H9 (cell line): ENCODE data around the gene CPAMD8. TPM values are rescaled to one million over a fixed set of nuclear protein-coding genes. Genes with fewer than 3 reads are reported as not detected.

Experiments used
- DNase-seq: peaks from one replicate; pipeline ENCODE4 v3.0.0-alpha.2; 2017
- H2AFZ ChIP-seq: one replicate; pipeline ENCODE4 v1.6.1; 2013; ENCODE audit warnings: mild to moderate bottlenecking, low read length, control low read depth, moderate library complexity
- H2AK5ac ChIP-seq: 2 replicates; pipeline ENCODE4 v1.6.1; 2013; ENCODE audit warnings: low read length, control low read depth, mixed read lengths; ENCODE audit not compliant: insufficient read length
- H2BK120ac ChIP-seq: one replicate; pipeline ENCODE4 v1.6.1; 2013; ENCODE audit warnings: low read depth, mild to moderate bottlenecking, low read length, control low read depth, inconsistent platforms; ENCODE audit not compliant: poor library complexity, severe bottlenecking
- H2BK12ac ChIP-seq: 2 replicates; pipeline ENCODE4 v1.6.1; 2013; ENCODE audit warnings: low read length, control low read depth, mixed read lengths, low read depth; ENCODE audit not compliant: insufficient read length
- H2BK15ac ChIP-seq: 2 replicates; pipeline ENCODE4 v1.6.1; 2013; ENCODE audit warnings: low read depth, low read length, control low read depth
- H2BK20ac ChIP-seq: one replicate; pipeline ENCODE4 v1.6.1; 2013; ENCODE audit warnings: low read depth, mild to moderate bottlenecking, low read length, control low read depth, inconsistent platforms; ENCODE audit not compliant: poor library complexity, severe bottlenecking
- H2BK5ac ChIP-seq: 2 replicates; pipeline ENCODE4 v1.6.1; 2013; ENCODE audit warnings: low read length, control low read depth, mixed read lengths; ENCODE audit not compliant: insufficient read length
- H3K14ac ChIP-seq: 2 replicates; pipeline ENCODE4 v1.6.1; 2013; ENCODE audit warnings: low read length, control low read depth; ENCODE audit not compliant: insufficient read depth
- H3K18ac ChIP-seq: 2 replicates; pipeline ENCODE4 v1.6.1; 2013; ENCODE audit warnings: low read depth, mild to moderate bottlenecking, mixed read lengths, low read length, control low read depth; ENCODE audit not compliant: insufficient read length
- H3K23ac ChIP-seq: 2 replicates; pipeline ENCODE4 v1.6.1; 2013; ENCODE audit warnings: low read length, control low read depth, mixed read lengths, low read depth; ENCODE audit not compliant: insufficient read length
- H3K23me2 ChIP-seq: 2 replicates; pipeline ENCODE4 v1.6.1; 2013; ENCODE audit warnings: low read depth, mild to moderate bottlenecking, mixed read lengths, low read length, control low read depth; ENCODE audit not compliant: insufficient read length, poor library complexity, severe bottlenecking
- H3K27ac ChIP-seq: 2 replicates; pipeline ENCODE4 v1.5.1; 2013; ENCODE audit warnings: low read length, control low read depth, mixed read lengths, low read depth; ENCODE audit not compliant: insufficient read length
- H3K27me3 ChIP-seq: 2 replicates; pipeline ENCODE4 v1.6.1; 2013; ENCODE audit warnings: low read length, control low read depth, inconsistent platforms; ENCODE audit not compliant: insufficient read depth
- H3K4ac ChIP-seq: 2 replicates; pipeline ENCODE4 v1.6.1; 2013; ENCODE audit warnings: low read depth, mild to moderate bottlenecking, control low read depth, inconsistent platforms, low read length, moderate library complexity
- H3K4me1 ChIP-seq: 2 replicates; pipeline ENCODE4 v1.6.1; 2013; ENCODE audit warnings: low read length, control low read depth, inconsistent platforms; ENCODE audit not compliant: insufficient read depth
- H3K4me2 ChIP-seq: 2 replicates; pipeline ENCODE4 v1.6.1; 2013; ENCODE audit warnings: low read length, control low read depth, mixed read lengths; ENCODE audit not compliant: insufficient read length, insufficient read depth
- H3K56ac ChIP-seq: 2 replicates; pipeline ENCODE4 v1.6.1; 2013; ENCODE audit warnings: low read depth, mild to moderate bottlenecking, mixed read lengths, low read length, control low read depth; ENCODE audit not compliant: insufficient read length
- H3K79me1 ChIP-seq: 2 replicates; pipeline ENCODE4 v1.6.1; 2013; ENCODE audit warnings: low read depth, mild to moderate bottlenecking, moderate library complexity, low read length, control low read depth, inconsistent platforms; ENCODE audit not compliant: insufficient read depth, poor library complexity, severe bottlenecking
- H3K79me2 ChIP-seq: 2 replicates; pipeline ENCODE4 v1.6.1; 2013; ENCODE audit warnings: low read length, control low read depth, inconsistent platforms; ENCODE audit not compliant: insufficient read depth
- H3K9ac ChIP-seq: 2 replicates; pipeline ENCODE4 v1.6.1; 2013; ENCODE audit warnings: low read length, control low read depth, mixed read lengths; ENCODE audit not compliant: insufficient read length; ENCODE audit errors: extremely low read depth
- H3K9me3 ChIP-seq: one replicate; pipeline ENCODE4 v1.6.1; 2013; ENCODE audit warnings: low read depth, low read length, inconsistent platforms; ENCODE audit not compliant: control insufficient read depth
- H3T11ph ChIP-seq: one replicate; pipeline ENCODE4 v1.6.1; 2013; ENCODE audit warnings: mild to moderate bottlenecking, low read length, control low read depth, inconsistent platforms
- H4K20me1 ChIP-seq: one replicate; pipeline ENCODE4 v1.6.1; 2013; ENCODE audit not compliant: control insufficient read depth, insufficient read length, insufficient read depth
- H4K5ac ChIP-seq: 2 replicates; pipeline ENCODE4 v1.6.1; 2013; ENCODE audit warnings: low read depth, mild to moderate bottlenecking, mixed read lengths, low read length, control low read depth; ENCODE audit not compliant: insufficient read length
- H4K8ac ChIP-seq: replicated peaks from 2 replicates; pipeline ENCODE4 v1.6.1; 2013; ENCODE audit warnings: low read length, control low read depth, mixed read lengths, low read depth; ENCODE audit not compliant: insufficient read length
- H4K91ac ChIP-seq: 2 replicates; pipeline ENCODE4 v1.6.1; 2013; ENCODE audit warnings: low read depth, mild to moderate bottlenecking, moderate library complexity, mixed read lengths, low read length, control low read depth; ENCODE audit not compliant: insufficient read length
- H3K27ac Mint-ChIP-seq, 3 experiments: 2 replicates in 2 of 3; 3 replicates in 1 of 3; pipeline ENCODE4 v1.8.0; 2020 to 2021; ENCODE audit warnings: mixed read lengths in 3 of 3, mild to moderate bottlenecking in 1 of 3, moderate library complexity in 1 of 3
- H3K27me3 Mint-ChIP-seq: 2 replicates; pipeline ENCODE4 v1.8.0; 2021; ENCODE audit warnings: low read depth, mild to moderate bottlenecking, moderate library complexity, mixed read lengths
- H3K36me3 Mint-ChIP-seq, 3 experiments: 2 replicates in 2 of 3; 3 replicates in 1 of 3; pipeline ENCODE4 v1.8.0; 2020 to 2021; ENCODE audit warnings: low read depth in 3 of 3, mixed read lengths in 3 of 3; ENCODE audit not compliant: insufficient read depth in 1 of 3
- H3K4me1 Mint-ChIP-seq, 2 experiments: 2 replicates each; pipeline ENCODE4 v1.8.0; 2020; ENCODE audit warnings: mixed read lengths in 2 of 2
- H3K4me3 Mint-ChIP-seq, 2 experiments: 2 replicates in 1 of 2; 3 replicates in 1 of 2; pipeline ENCODE4 v1.8.0; 2020 to 2021; ENCODE audit warnings: mild to moderate bottlenecking in 2 of 2, mixed read lengths in 2 of 2, moderate library complexity in 1 of 2
- H3K9me3 Mint-ChIP-seq, 2 experiments: 2 replicates in 1 of 2; 3 replicates in 1 of 2; pipeline ENCODE4 v1.8.0; 2020; ENCODE audit warnings: mild to moderate bottlenecking in 2 of 2, mixed read lengths in 2 of 2, moderate library complexity in 1 of 2
- CTCF ChIP-seq: fragments of 200-600 bp; sonication (generic); conservative IDR thresholded peaks from 3 replicates; pipeline ENCODE4 v1.8.0; 2021; ENCODE audit warnings: antibody characterized with exemption, mild to moderate bottlenecking
- WGBS: extraction: QIAGEN DNeasy Blood & Tissue Kit; methylation state at CpG from one replicate; pipeline ENCODE4 v1.1.7; 2013; ENCODE audit warnings: missing lambda C conversion rate, low lambda C conversion rate, mixed read lengths; ENCODE audit not compliant: insufficient read length; ENCODE audit errors: extremely low coverage; 5-methylcytosine and 5-hydroxymethylcytosine counted together
- total RNA-seq: library from RNA; stranded (reverse); gene quantifications from 2 replicates; pipeline ENCODE4 v1.2.1, GENCODE V29; 2021

CPAMD8 gene
- total RNA-seq, 1 experiment from 2014 or later: 12.0 TPM

GRCh38 chr19:16889883-16890460, 136.6 kb downstream of the CPAMD8 start:
- Histone ChIP-seq H4K91ac (no peak overlapping the region), H3K18ac (no peak overlapping the region), H3K23ac (no peak overlapping the region), H3T11ph (no peak overlapping the region), H3K79me2 (no peaks in the 10 kb centered on the region), H3K9me3 (no peaks in the 10 kb centered on the region), H2BK120ac (no peak overlapping the region), H2BK20ac (no peak overlapping the region), H3K27me3 (no peaks in the 10 kb centered on the region), H4K5ac (no peak overlapping the region), H2BK15ac (no peak overlapping the region), H3K4me1 (no peaks in the 10 kb centered on the region), H3K27ac (no peak overlapping the region), H3K23me2 (no peaks in the 10 kb centered on the region), H3K9ac (no peak overlapping the region), H2AK5ac (no peak overlapping the region), H3K4ac (no peak overlapping the region), H2BK12ac (no peak overlapping the region), H3K79me1 (no peaks in the 10 kb centered on the region), H3K14ac (no peak overlapping the region; the same call in 1 of the 2 replicates), H3K4me2 (no peak overlapping the region), H2BK5ac (no peak overlapping the region), H4K20me1 (no peaks in the 10 kb centered on the region), H2AFZ (no peak overlapping the region), H3K56ac (no peak overlapping the region), H4K8ac (no peak overlapping the region)
- H3K4me1 Mint-ChIP-seq: no peaks in the 10 kb centered on the region; a peak in 1 of 4 replicates
- no CpG with 5 or more reads among the region's 48 CpGs for WGBS
- H3K4me3 Mint-ChIP-seq: no peak overlapping the region
- peak; percentile 23; the same call in 2 of the 3 replicates for TF ChIP-seq CTCF
- no peak overlapping the region for H3K27ac Mint-ChIP-seq
- peaks cover 6% of the 10 kb centered on the region for H3K27me3 Mint-ChIP-seq
- no peaks in the 10 kb centered on the region for H3K36me3 Mint-ChIP-seq
- no peaks in the 10 kb centered on the region for H3K9me3 Mint-ChIP-seq
- DNase-seq: no peak
